Mucosa of stomach (tissue), 1 donor: ENCODE results near the gene OGFOD2.

Experiments used
- H3K27me3 ChIP-seq: one replicate; pipeline ENCODE4 v1.7.0; 2013; ENCODE audit warnings: mild to moderate bottlenecking, low read length; ENCODE audit not compliant: control insufficient read depth, insufficient read depth
- H3K36me3 ChIP-seq: one replicate; pipeline ENCODE4 v1.7.0; 2013; ENCODE audit warnings: low read length; ENCODE audit not compliant: control insufficient read depth, insufficient read depth
- H3K4me1 ChIP-seq: one replicate; pipeline ENCODE4 v1.7.0; 2013; ENCODE audit warnings: mild to moderate bottlenecking, low read length; ENCODE audit not compliant: control insufficient read depth, insufficient read depth
- H3K4me3 ChIP-seq: one replicate; pipeline ENCODE4 v1.7.0; 2013; ENCODE audit warnings: low read length
- H3K9ac ChIP-seq: one replicate; pipeline ENCODE4 v1.7.0; 2013; ENCODE audit warnings: mild to moderate bottlenecking, low read length, moderate library complexity
- H3K9me3 ChIP-seq: one replicate; pipeline ENCODE4 v1.7.0; 2013; ENCODE audit warnings: mild to moderate bottlenecking, low read length, moderate library complexity; ENCODE audit not compliant: control insufficient read depth
- donor health status: Pancreatic carcinoma.

Gene OGFOD2

DNA sequence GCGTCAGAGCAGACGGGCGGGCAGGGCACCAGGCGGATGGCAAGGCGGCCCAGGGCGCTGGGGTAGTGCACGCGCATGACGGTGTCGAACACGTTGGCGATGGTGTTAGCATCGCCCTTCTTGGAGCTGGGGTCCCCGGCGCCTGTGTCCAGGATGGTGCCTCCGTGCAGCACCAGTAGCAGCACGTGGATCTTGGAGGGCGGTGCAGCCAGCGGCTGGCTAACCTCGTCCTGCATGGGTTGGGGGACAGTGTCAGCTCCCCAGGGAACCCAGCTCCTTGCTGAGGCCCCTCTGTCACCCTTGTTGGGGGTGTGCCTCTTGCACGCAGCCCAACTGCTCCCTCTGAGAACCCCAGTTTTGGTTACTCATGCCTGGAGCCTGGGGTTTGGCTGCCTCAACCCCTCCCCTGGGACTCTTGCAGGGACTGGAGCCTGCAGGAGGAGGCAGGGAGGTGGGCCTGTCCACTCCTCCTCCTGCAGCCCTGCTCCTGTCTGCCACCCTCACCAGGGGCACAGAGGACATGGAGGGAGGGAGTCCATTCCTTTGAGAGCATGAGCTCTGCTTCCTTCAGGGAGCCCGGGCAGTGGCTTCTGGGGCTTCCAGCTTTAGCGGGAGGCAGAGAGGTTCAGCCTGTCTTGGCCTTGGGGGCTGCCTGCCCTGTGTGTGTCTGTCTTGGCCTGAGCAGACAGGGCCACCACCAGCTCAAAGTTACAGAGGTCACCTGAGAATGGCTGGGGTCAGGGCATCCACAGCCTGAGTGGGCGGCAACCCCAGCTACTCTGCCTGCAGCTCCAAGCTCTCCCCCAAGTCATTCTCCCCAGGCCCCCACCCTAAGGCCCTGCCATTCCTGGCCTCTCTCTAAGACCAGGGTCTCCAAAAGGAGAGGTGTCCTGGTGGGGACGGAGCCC lies 22.6 kb downstream of the OGFOD2 start:
- H3K27me3 ChIP-seq: no peaks in the 10 kb centered on the region
- no peaks in the 10 kb centered on the region for H3K36me3 ChIP-seq
- no peaks in the 10 kb centered on the region for H3K4me1 ChIP-seq
- H3K9me3 ChIP-seq: no peaks in the 10 kb centered on the region
- H3K4me3 ChIP-seq: no peak overlapping the region
- H3K9ac ChIP-seq: no peak overlapping the region

DNA sequence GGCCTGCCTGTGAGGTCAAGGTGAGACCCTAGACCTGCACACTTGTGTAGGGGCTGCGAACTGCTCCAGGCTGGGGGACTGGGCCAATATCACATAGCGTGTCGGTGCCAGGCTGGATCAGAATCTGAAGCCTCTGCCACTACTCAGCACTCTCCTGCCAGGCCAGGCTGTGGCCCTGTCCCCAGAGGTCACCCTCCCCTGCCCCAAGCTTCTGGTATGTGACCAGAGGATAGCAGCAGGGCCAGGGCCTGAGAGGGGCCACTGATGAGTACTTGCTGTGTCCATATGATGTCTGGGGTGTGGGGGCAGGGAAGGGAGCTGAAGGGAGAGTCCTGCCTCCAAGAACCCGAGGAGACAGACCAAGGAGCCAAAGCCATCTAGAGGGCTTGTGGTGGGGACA lies 23.3 kb downstream of the OGFOD2 start:
- Histone ChIP-seq H3K4me3 (no peak overlapping the region), H3K27me3 (no peaks in the 10 kb centered on the region), H3K9ac (no peak overlapping the region), H3K4me1 (no peaks in the 10 kb centered on the region), H3K36me3 (no peaks in the 10 kb centered on the region), H3K9me3 (no peaks in the 10 kb centered on the region)

DNA sequence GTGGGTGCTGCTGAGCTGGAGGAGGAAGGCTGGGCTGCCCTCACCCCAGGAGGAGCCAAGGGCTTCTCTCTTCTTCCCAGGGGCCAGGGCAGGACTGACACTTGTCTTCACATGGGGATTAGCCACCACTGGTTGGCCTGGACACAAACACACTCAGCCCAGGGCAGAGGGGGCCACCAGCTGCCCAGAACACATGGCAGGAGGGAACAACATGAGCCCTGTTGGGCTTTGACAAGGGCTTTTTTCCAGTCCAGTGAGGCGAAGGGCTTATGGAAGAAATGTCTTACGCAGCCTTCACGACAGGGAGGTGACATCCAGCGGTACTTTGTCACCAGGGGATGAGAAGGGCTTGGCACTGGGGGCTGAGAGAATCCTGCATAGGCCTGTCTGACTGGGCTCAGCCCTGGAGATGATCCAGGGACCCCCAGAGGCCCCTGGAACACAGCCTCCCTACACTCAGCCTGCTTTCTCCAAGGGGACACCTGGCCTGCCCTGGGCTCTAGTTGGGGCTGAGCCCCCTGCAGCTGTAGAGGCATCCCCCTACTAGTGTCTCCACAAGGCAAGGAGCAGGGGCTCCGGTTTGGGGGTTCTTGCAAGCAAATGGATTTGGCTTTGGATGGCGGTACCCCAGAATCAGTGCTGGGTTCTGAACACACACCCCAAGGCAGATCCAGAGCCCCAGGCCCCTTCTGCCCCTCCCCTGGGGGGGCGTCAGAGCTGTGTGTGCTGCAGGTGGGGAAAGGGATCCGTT lies 24.3 kb downstream of the OGFOD2 start:
- Histone ChIP-seq H3K9me3 (no peaks in the 10 kb centered on the region), H3K36me3 (no peaks in the 10 kb centered on the region), H3K27me3 (no peaks in the 10 kb centered on the region), H3K4me3 (no peak overlapping the region), H3K4me1 (no peaks in the 10 kb centered on the region), H3K9ac (no peak overlapping the region)

DNA sequence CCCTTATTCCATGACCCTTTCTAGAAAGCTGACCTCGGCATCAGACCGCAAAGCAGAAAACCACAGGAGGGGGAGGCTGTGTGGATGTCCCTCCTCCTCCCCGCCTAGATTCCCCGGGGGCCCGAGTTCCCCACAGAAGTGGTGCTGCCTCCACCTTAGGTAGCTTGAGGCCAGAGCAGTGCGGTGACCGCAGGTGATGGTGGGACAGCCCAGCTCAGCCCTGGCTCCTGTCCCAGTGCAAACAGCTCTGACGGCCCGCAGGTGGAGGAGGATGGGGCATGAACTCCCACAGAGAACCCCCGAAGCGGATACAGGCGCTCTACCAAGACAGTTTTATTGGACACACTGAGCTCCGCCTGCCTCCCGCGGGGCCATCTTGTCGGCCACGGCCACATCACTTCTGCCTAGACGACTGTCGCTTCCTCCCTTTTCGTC lies 25.0 kb downstream of the OGFOD2 start:
- no peaks in the 10 kb centered on the region for H3K36me3 ChIP-seq
- no peaks in the 10 kb centered on the region for H3K9me3 ChIP-seq
- H3K4me1 ChIP-seq: no peaks in the 10 kb centered on the region
- H3K27me3 ChIP-seq: no peaks in the 10 kb centered on the region
- no peak overlapping the region for H3K9ac ChIP-seq
- H3K4me3 ChIP-seq: no peak overlapping the region

DNA sequence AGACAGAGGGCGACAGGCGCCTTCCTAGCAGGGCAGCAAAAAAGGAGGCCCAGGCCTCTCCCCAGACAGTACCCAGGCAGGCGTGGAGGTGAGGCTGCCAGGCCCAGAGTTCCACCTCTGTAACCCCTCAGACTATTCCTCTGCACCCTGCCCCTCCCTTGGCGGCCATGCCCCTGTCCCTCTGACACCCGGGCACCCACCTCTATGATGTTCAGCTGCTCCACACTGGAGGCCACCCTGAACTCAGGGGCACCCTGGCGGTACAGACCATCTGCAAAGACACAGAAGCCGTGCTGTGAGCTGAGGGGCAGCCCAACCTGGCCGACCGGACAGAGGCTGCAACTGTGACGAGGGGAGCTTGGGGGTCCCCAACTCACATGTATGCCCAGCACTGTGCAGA lies 25.5 kb downstream of the OGFOD2 start:
- H3K4me3 ChIP-seq: no peak overlapping the region
- H3K9ac ChIP-seq: no peak overlapping the region
- no peaks in the 10 kb centered on the region for H3K36me3 ChIP-seq
- no peaks in the 10 kb centered on the region for H3K4me1 ChIP-seq
- H3K27me3 ChIP-seq: no peaks in the 10 kb centered on the region
- no peaks in the 10 kb centered on the region for H3K9me3 ChIP-seq

DNA sequence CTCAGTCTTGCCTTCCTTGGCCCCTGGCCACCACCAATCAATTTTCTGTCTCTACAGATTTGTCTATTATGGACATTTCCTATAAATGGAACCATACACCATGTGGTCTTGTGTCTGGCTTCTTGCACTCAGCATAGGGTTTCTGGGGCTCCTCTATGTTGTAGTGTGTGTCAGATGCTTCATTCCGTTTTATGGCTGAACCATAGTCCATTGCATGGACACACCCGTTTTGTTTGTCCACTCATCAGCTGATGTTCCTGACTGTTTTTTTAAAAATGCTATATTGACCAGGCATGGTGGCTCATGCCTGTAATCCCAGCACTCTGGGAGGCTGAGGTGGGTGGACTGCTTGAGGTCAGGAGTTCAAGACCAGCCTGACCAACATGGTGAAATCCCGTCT lies 26.4 kb downstream of the OGFOD2 start:
- no peaks in the 10 kb centered on the region for H3K9me3 ChIP-seq
- H3K36me3 ChIP-seq: no peaks in the 10 kb centered on the region
- H3K9ac ChIP-seq: no peak overlapping the region
- no peak overlapping the region for H3K4me3 ChIP-seq
- H3K27me3 ChIP-seq: no peaks in the 10 kb centered on the region
- H3K4me1 ChIP-seq: no peaks in the 10 kb centered on the region

DNA sequence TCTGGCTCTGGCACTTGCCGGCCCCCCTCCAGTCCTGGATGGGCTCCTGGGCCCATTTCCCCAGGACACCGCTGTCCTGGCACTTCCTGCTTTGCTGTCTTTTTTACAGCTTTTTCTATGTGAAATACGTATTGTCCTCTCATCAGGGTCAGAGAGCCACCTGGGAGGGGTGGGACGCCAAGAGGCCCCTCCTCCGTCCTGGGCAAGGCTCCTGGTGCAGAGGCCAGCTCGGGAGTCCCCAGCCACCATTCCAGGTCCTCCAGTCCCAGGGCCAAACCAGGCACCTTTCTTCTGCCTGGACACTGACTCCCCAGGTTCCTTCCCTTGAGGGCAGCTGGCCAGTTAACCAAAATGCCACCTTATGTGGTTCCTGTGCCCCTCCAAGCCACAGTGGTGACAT lies 28.2 kb downstream of the OGFOD2 start:
- H3K36me3 ChIP-seq: no peaks in the 10 kb centered on the region

DNA sequence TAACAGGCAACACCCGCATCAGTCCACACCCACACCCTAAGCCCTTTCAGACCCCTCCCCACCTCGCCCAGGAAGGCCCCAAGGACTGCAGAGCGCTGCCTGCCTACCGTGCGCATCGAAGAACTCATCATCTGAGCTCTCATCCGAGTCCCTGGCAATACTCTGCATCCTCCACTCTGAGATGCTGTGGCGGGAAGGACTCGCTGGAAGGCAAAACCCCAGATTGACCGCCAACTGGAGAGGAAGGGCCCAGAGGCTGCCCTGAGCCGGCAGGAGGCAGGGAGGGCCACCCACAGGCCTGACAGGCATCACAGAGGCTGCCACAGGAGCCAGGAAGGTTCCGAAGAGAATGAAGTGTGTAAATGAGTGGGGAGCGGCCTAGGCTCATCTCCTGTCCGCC lies 29.2 kb downstream of the OGFOD2 start:
- no peaks in the 10 kb centered on the region for H3K36me3 ChIP-seq

More for the DNA sequence above, 28.2 kb downstream of the OGFOD2 start:
- no peaks in the 10 kb centered on the region for H3K4me1 ChIP-seq
- H3K4me3 ChIP-seq: no peak overlapping the region
- H3K9me3 ChIP-seq: no peaks in the 10 kb centered on the region
- H3K9ac ChIP-seq: no peak overlapping the region
- H3K27me3 ChIP-seq: no peaks in the 10 kb centered on the region

DNA sequence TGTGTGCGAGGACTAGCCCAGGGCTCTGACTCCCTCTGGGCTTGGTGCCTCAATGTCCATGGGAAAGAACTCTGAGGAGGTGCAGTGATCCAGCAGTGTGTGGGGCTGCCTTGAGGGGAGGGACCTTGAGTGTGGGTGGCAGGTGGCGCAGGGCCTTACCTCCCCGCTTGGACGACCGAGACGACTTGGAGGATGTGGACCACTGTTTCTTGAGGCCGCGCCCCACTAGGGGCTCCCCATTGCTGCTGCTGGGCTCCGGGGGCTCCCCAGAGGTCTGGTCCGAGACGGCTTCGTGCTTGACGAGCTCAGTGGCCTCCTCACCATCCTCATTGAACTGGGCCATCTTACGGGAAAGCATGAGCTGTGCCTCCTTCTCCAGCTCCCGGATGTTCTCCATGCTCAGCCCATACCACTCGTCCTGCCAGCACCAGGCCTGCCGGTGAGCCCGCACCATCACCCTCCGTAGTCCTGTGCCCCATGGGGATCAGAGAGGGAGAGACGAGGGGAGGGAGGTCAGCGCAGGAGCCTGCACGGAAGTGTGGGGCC lies 30.1 kb downstream of the OGFOD2 start:
- H3K9ac ChIP-seq: no peak overlapping the region
- no peak overlapping the region for H3K4me3 ChIP-seq
- H3K4me1 ChIP-seq: no peaks in the 10 kb centered on the region
- H3K36me3 ChIP-seq: no peaks in the 10 kb centered on the region
- no peaks in the 10 kb centered on the region for H3K27me3 ChIP-seq
- no peaks in the 10 kb centered on the region for H3K9me3 ChIP-seq

More for the DNA sequence above, 29.2 kb downstream of the OGFOD2 start:
- Histone ChIP-seq H3K9ac (no peak overlapping the region), H3K27me3 (no peaks in the 10 kb centered on the region), H3K4me1 (no peaks in the 10 kb centered on the region), H3K9me3 (no peaks in the 10 kb centered on the region), H3K4me3 (no peak overlapping the region)

DNA sequence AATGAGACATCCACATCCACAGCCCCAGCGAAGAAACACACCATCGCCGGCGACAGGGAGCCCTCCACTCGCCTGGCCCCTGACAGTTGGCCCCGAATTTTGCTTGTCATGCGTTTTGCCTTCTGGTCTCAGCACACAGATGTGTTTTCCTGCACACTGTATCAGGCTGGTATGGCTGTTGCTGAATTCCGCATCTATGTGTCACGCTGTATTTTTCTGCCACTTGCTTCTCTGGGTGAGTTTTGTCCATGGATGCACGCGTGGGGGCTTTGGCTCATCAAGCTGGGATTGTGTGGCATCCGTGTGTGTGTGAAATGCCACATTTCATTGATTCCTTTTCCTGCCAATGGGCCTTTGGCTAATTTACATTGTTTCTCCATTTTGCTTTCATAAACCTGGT lies 31.9 kb downstream of the OGFOD2 start:
- Histone ChIP-seq H3K9ac (no peak overlapping the region), H3K9me3 (no peaks in the 10 kb centered on the region), H3K36me3 (no peaks in the 10 kb centered on the region), H3K4me1 (no peaks in the 10 kb centered on the region), H3K4me3 (no peak overlapping the region), H3K27me3 (no peaks in the 10 kb centered on the region)

DNA sequence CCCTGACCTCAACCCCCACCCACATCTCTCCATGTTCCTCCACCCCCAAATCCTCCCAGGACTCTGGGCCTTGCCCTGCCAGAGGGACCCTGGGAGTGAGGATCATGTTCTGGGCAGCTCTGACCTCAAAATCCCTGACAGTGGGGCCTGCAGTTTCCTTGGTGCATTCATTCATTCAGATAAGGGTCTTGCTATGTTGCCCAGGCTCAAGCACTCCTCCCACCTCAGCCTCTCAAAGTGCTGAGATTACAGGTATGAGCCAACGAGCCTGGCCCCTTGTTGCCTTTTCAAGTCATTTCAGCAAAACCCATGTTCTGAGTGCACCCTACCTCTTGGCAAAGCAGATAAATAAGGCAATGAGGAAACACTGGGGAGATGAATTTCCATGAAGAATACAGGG lies 35.1 kb downstream of the OGFOD2 start:
- H3K4me1 ChIP-seq: no peaks in the 10 kb centered on the region

DNA sequence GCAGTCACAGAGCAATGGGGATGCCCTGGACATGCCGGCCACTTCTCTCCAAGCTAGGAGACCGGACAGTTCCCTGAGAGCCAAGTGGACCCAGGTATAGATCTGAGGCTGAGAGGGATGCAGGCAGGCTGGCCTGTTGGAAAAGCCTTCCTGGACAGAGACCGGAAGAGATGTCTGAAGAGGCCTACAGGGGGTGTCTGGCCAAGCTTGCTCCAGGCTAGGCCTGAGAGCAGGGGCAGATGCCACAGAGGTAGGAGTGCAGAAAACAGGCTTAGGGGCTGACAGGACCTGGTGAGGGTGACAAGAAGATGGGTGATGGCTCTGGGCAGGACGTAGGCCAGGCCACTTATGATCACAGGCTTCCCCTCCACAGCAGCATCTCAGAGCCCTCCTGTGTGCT lies 35.6 kb downstream of the OGFOD2 start:
- Histone ChIP-seq H3K9ac (no peak overlapping the region), H3K4me1 (no peaks in the 10 kb centered on the region), H3K27me3 (no peaks in the 10 kb centered on the region), H3K36me3 (no peaks in the 10 kb centered on the region), H3K9me3 (no peaks in the 10 kb centered on the region), H3K4me3 (no peak overlapping the region)

More for the DNA sequence above, 35.1 kb downstream of the OGFOD2 start:
- Histone ChIP-seq H3K9ac (no peak overlapping the region), H3K27me3 (no peaks in the 10 kb centered on the region), H3K9me3 (no peaks in the 10 kb centered on the region), H3K36me3 (no peaks in the 10 kb centered on the region), H3K4me3 (no peak overlapping the region)
